D721Med (cell line): ENCODE data around the gene TM4SF1.

Experiments used
- DNase-seq: peaks from one replicate; pipeline ENCODE4 v3.0.0; 2011; ENCODE audit warnings: low spot score; ENCODE audit not compliant: insufficient read length
- FAIRE-seq: peaks from 2 replicates; lab custom pipeline; 2011; peaks lifted over from hg19 to GRCh38; lab: Jason Lieb, UNC
- CTCF ChIP-seq: IDR thresholded peaks from 2 replicates; pipeline ENCODE4 v1.5.1; 2012; ENCODE audit warnings: mild to moderate bottlenecking, control low read depth; ENCODE audit not compliant: insufficient read depth; ENCODE audit errors: missing control alignments

TM4SF1 gene

GRCh38 chr3:149395107-149396089 is 17.9 kb upstream of the TM4SF1 start:
- FAIRE-seq (no peak), DNase-seq (no peak)
- TF ChIP-seq CTCF: no peak

- TF ChIP-seq CTCF: peak; percentile 92
- FAIRE-seq (no peak), DNase-seq (no peak)
Measured at GRCh38 chr3:149393345-149394160, 16.1 kb upstream of the TM4SF1 start.

GRCh38 chr3:149391960-149392359 is 14.5 kb upstream of the TM4SF1 start:
- DNase-seq: no peak
- FAIRE-seq: no peak
- TF ChIP-seq CTCF: no peak

GRCh38 chr3:149390772-149391212 is 13.3 kb upstream of the TM4SF1 start:
- DNase-seq (no peak), FAIRE-seq (no peak)
- no peak for TF ChIP-seq CTCF

- FAIRE-seq (no peak), DNase-seq (no peak)
- TF ChIP-seq CTCF: no peak
Measured at GRCh38 chr3:149390294-149390693, 12.8 kb upstream of the TM4SF1 start.

GRCh38 chr3:149388531-149389417 is 11.3 kb upstream of the TM4SF1 start:
- FAIRE-seq (no peak), DNase-seq (no peak)
- no peak for TF ChIP-seq CTCF
